ENCODE measurements around the gene PCDHGB4. TPM values are rescaled to one million over a fixed set of nuclear protein-coding genes. Genes with fewer than 3 reads are reported as not detected.

Gene PCDHGB4
- total and polyA plus RNA-seq, 2 of the 4 experiments (the other 2 are of a cell fraction): 10.0 to 17.6 TPM

DNA sequence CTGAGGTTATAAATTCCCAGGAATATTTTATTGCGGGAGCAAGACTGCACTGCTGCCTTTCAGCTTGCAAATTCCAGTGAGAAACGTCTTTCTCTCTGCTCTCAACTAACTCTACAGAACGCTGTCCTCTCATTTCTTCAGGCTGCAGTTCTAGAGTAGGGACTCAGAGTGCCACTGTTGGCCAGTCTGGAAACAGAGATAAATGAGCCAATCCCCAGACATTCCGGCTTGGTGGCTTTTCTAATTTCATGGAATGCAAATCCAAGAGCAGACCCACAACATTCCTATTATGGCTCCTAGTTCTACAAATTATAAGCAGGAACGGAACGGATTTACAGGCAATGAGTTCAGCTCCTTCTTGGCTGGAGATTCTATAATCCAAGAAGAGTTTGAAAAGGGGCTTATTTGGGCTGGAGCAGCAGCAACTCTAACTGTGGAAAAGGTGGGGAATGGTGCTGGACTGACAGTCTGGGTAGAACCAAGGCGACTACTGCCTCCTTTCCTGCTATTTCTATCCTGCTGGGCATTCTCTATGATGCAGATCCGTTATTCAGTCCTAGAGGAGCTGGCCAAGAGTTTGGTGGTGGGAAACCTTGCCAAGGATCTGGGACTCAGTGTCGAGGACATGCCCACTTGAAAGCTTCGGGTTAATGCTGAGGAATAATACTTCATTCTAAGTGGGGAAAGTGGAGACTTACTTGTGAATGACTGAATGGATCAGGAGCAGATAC, 52.1 kb downstream of the PCDHGB4 start:
- TF ChIP-seq, protein P1, sequence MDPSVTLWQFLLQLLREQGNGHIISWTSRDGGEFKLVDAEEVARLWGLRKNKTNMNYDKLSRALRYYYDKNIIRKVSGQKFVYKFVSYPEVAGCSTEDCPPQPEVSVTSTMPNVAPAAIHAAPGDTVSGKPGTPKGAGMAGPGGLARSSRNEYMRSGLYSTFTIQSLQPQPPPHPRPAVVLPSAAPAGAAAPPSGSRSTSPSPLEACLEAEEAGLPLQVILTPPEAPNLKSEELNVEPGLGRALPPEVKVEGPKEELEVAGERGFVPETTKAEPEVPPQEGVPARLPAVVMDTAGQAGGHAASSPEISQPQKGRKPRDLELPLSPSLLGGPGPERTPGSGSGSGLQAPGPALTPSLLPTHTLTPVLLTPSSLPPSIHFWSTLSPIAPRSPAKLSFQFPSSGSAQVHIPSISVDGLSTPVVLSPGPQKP (IDR thresholded peaks at IDR 0.05; ENCODE audit: borderline replicate concordance, low read depth, low read length): no peak
- TF ChIP-seq RAD21 (IDR thresholded peaks at IDR 0.05; ENCODE audit: low read length) (no peak), CEBPB (IDR thresholded peaks at IDR 0.05; ENCODE audit: low read depth, low read length) (no peak)
- BruUV-seq (replicated peaks): no TSS peak
- Histone ChIP-seq H3K79me1 (ENCODE audit: low read depth in 1 of 2, low read length in 2 of 2) (peaks cover 24 to 30% of the 10 kb centered on the region in 2 experiments), H4K5ac (ENCODE audit: low read depth, low read length) (no peak overlapping the region), H2AFZ (replicated peaks; ENCODE audit: low read length, poor library complexity) (no peak overlapping the region), H4K91ac (ENCODE audit: insufficient read depth, low read depth, low read length) (no peak overlapping the region), H3K9me3 (ENCODE audit: control insufficient read depth, insufficient read depth, low read length) (peaks cover 10% of the 10 kb centered on the region; the same call in 1 of the 2 replicates), H2BK5ac (ENCODE audit: low read depth, low read length, poor library complexity, severe bottlenecking) (no peak overlapping the region), H2AK9ac (replicated peaks; ENCODE audit: low read depth, low read length, poor library complexity) (no peak overlapping the region), H2BK15ac (ENCODE audit: low read depth, low read length) (no peak overlapping the region), H3K14ac (replicated peaks; ENCODE audit: low read depth, low read length) (no peak overlapping the region), H3K18ac (ENCODE audit: low read depth, low read length) (no peak overlapping the region), H3K4me3 (ENCODE audit: insufficient read depth, low read depth, low read length) (no peak overlapping the region), H3K9ac (ENCODE audit: low read depth, low read length) (no peak overlapping the region), H3K4me1 (ENCODE audit: control insufficient read depth, insufficient read depth, low read length) (peaks cover 2% of the 10 kb centered on the region; the same call in 1 of the 2 replicates), H2AK5ac (ENCODE audit: low read depth, low read length) (no peak overlapping the region), H3K9me1 (ENCODE audit: insufficient read depth, low read length) (no peaks in the 10 kb centered on the region), H3K23ac (ENCODE audit: low read depth, low read length) (no peak overlapping the region), H3K27ac (ENCODE audit: insufficient read depth, low read length) (no peak overlapping the region), H3K4me2 (ENCODE audit: low read depth, low read length) (no peak overlapping the region), H3K56ac (ENCODE audit: extremely low read depth, insufficient read depth, low read length) (no peak overlapping the region), H3K4ac (ENCODE audit: low read depth, low read length) (no peak overlapping the region), H4K20me1 (ENCODE audit: insufficient read depth, low read length) (no peaks in the 10 kb centered on the region), H3K27me3 (ENCODE audit: control insufficient read depth, insufficient read depth, low read length) (no peaks in the 10 kb centered on the region), H4K8ac (ENCODE audit: low read depth in 2 of 2, low read length in 2 of 2) (no peak overlapping the region), H3K36me3 (ENCODE audit: control insufficient read depth, insufficient read depth, low read length) (peaks cover 11% of the 10 kb centered on the region), H2BK20ac (ENCODE audit: low read depth, low read length) (no peak overlapping the region), H2BK120ac (ENCODE audit: low read depth, low read length) (no peak overlapping the region)
- dilution Hi-C loops (cut with HindIII; ENCODE audit: low sequenced_read_pairs, unreplicated experiment): no loop called here
- CTCF ChIA-PET: interaction anchor here (0.6 kb wide), 2 partner anchors 72 to 118 kb away, joined by 3 to 5 read pairs; no protein-coding TSS in a partner anchor
- 76% methylated on average over 3 of the region's 10 CpGs; no CpG with 5 or more reads in 1 of the 2 experiments for WGBS, 2 experiments (ENCODE audit: extremely low coverage in 2 of 2, insufficient read length in 1 of 2)
- POLR2A ChIA-PET (ENCODE audit: unreplicated experiment): no interaction called here
- DNase-seq: no peak
- intact Hi-C loops (cut with micrococcal nuclease): no loop called here
- ATAC-seq (ENCODE audit: low read depth): no peak
- in situ Hi-C loops (cut with MboI; ENCODE audit: low sequenced_read_pairs): no loop called here

Other genes starting within 250 kb of the PCDHGB4 start
Only the 30 nearest of the 37 such genes appear.
- under 0.01 and 0.18 TPM in 2 replicates for gene PCDHB9, start 200.5 kb upstream of the PCDHGB4 start, total RNA-seq (2012; rRNA removed)
- gene PCDHB9, start 200.5 kb upstream of the PCDHGB4 start, polyA plus RNA-seq (2012; rRNA removed): 0.10 and 0.24 TPM in 2 replicates
- under 0.01 and 0.18 TPM in 2 replicates for gene PCDHB10, start 195.3 kb upstream of the PCDHGB4 start, total RNA-seq (2012; rRNA removed)
- 0.19 and 0.22 TPM in 2 replicates for gene PCDHB10, start 195.3 kb upstream of the PCDHGB4 start, polyA plus RNA-seq (2012; rRNA removed)
- under 0.01 TPM in 2 replicates for gene PCDHB11, start 188.1 kb upstream of the PCDHGB4 start, total RNA-seq (2012; rRNA removed)
- 0.05 TPM in 1 of 2 replicates, not detected in the other for gene PCDHB11, start 188.1 kb upstream of the PCDHGB4 start, polyA plus RNA-seq (2012; rRNA removed)
- gene PCDHB12, start 179.0 kb upstream of the PCDHGB4 start, total RNA-seq (2012; rRNA removed): under 0.01 and 0.18 TPM in 2 replicates
- gene PCDHB12, start 179.0 kb upstream of the PCDHGB4 start, polyA plus RNA-seq (2012; rRNA removed): 0.09 and 0.13 TPM in 2 replicates
- 0.18 and 0.28 TPM in 2 replicates for gene PCDHB13, start 173.8 kb upstream of the PCDHGB4 start, total RNA-seq (2012; rRNA removed)
- 0.26 and 0.27 TPM in 2 replicates for gene PCDHB13, start 173.8 kb upstream of the PCDHGB4 start, polyA plus RNA-seq (2012; rRNA removed)
- gene PCDHB14, start 164.4 kb upstream of the PCDHGB4 start, total RNA-seq (2012; rRNA removed): 0.18 and 0.28 TPM in 2 replicates
- gene PCDHB14, start 164.4 kb upstream of the PCDHGB4 start, polyA plus RNA-seq (2012; rRNA removed): 0.36 and 0.39 TPM in 2 replicates
- 0.18 and 0.28 TPM in 2 replicates for gene PCDHB15, start 142.3 kb upstream of the PCDHGB4 start, total RNA-seq (2012; rRNA removed)
- 0.14 and 0.17 TPM in 2 replicates for gene PCDHB15, start 142.3 kb upstream of the PCDHGB4 start, polyA plus RNA-seq (2012; rRNA removed)
- 0.28 TPM in 1 of 2 replicates, not detected in the other for gene SLC25A2, start 83.6 kb upstream of the PCDHGB4 start, total RNA-seq (2012; rRNA removed)
- not detected in 2 replicates for gene SLC25A2, start 83.6 kb upstream of the PCDHGB4 start, polyA plus RNA-seq (2012; rRNA removed)
- gene TAF7, start 66.9 kb upstream of the PCDHGB4 start, total RNA-seq (2012; rRNA removed): 51.8 and 100 TPM in 2 replicates
- 38.4 and 45.7 TPM in 2 replicates for gene TAF7, start 66.9 kb upstream of the PCDHGB4 start, polyA plus RNA-seq (2012; rRNA removed)
- 0.83 and 0.90 TPM in 2 replicates for gene PCDHGA1, start 57.2 kb upstream of the PCDHGB4 start, total RNA-seq (2012; rRNA removed)
- 0.86 and 0.92 TPM in 2 replicates for gene PCDHGA1, start 57.2 kb upstream of the PCDHGB4 start, polyA plus RNA-seq (2012; rRNA removed)
- 3.3 and 3.4 TPM in 2 replicates for gene PCDHGA2, start 48.9 kb upstream of the PCDHGB4 start, total RNA-seq (2012; rRNA removed)
- gene PCDHGA2, start 48.9 kb upstream of the PCDHGB4 start, polyA plus RNA-seq (2012; rRNA removed): 3.6 and 4.0 TPM in 2 replicates
- 1.4 and 1.7 TPM in 2 replicates for gene PCDHGA3, start 43.9 kb upstream of the PCDHGB4 start, total RNA-seq (2012; rRNA removed)
- gene PCDHGA3, start 43.9 kb upstream of the PCDHGB4 start, polyA plus RNA-seq (2012; rRNA removed): 1.6 and 1.8 TPM in 2 replicates
- gene PCDHGB1, start 37.6 kb upstream of the PCDHGB4 start, total RNA-seq (2012; rRNA removed): 3.3 and 3.6 TPM in 2 replicates
- gene PCDHGB1, start 37.6 kb upstream of the PCDHGB4 start, polyA plus RNA-seq (2012; rRNA removed): 1.9 TPM in 2 replicates
- gene PCDHGA4, start 32.7 kb upstream of the PCDHGB4 start, total RNA-seq (2012; rRNA removed): 5.0 and 5.4 TPM in 2 replicates
- 3.0 and 3.5 TPM in 2 replicates for gene PCDHGA4, start 32.7 kb upstream of the PCDHGB4 start, polyA plus RNA-seq (2012; rRNA removed)
- gene PCDHGB2, start 27.7 kb upstream of the PCDHGB4 start, total RNA-seq (2012; rRNA removed): 2.8 and 3.0 TPM in 2 replicates
- 2.4 and 2.6 TPM in 2 replicates for gene PCDHGB2, start 27.7 kb upstream of the PCDHGB4 start, polyA plus RNA-seq (2012; rRNA removed)
- gene PCDHGA5, start 23.5 kb upstream of the PCDHGB4 start, total RNA-seq (2012; rRNA removed): 1.7 and 2.0 TPM in 2 replicates
- 1.3 and 1.4 TPM in 2 replicates for gene PCDHGA5, start 23.5 kb upstream of the PCDHGB4 start, polyA plus RNA-seq (2012; rRNA removed)
- 5.9 and 6.7 TPM in 2 replicates for gene PCDHGB3, start 17.5 kb upstream of the PCDHGB4 start, total RNA-seq (2012; rRNA removed)
- 3.3 and 3.4 TPM in 2 replicates for gene PCDHGB3, start 17.5 kb upstream of the PCDHGB4 start, polyA plus RNA-seq (2012; rRNA removed)
- 4.1 and 4.2 TPM in 2 replicates for gene PCDHGA6, start 13.8 kb upstream of the PCDHGB4 start, total RNA-seq (2012; rRNA removed)
- gene PCDHGA6, start 13.8 kb upstream of the PCDHGB4 start, polyA plus RNA-seq (2012; rRNA removed): 4.7 TPM in 2 replicates
- 3.3 and 3.4 TPM in 2 replicates for gene PCDHGA7, start 5.0 kb upstream of the PCDHGB4 start, total RNA-seq (2012; rRNA removed)
- gene PCDHGA7, start 5.0 kb upstream of the PCDHGB4 start, polyA plus RNA-seq (2012; rRNA removed): 3.1 and 3.2 TPM in 2 replicates
- gene PCDHGA8, start 4.9 kb downstream of the PCDHGB4 start, total RNA-seq (2012; rRNA removed): 2.0 and 2.2 TPM in 2 replicates
- gene PCDHGA8, start 4.9 kb downstream of the PCDHGB4 start, polyA plus RNA-seq (2012; rRNA removed): 0.87 and 0.89 TPM in 2 replicates
- gene PCDHGB5, start 10.2 kb downstream of the PCDHGB4 start, total RNA-seq (2012; rRNA removed): 17.2 and 17.5 TPM in 2 replicates
- 20.0 and 21.1 TPM in 2 replicates for gene PCDHGB5, start 10.2 kb downstream of the PCDHGB4 start, polyA plus RNA-seq (2012; rRNA removed)
- 3.9 and 4.5 TPM in 2 replicates for gene PCDHGA9, start 15.1 kb downstream of the PCDHGB4 start, total RNA-seq (2012; rRNA removed)
- 1.5 and 1.8 TPM in 2 replicates for gene PCDHGA9, start 15.1 kb downstream of the PCDHGB4 start, polyA plus RNA-seq (2012; rRNA removed)
- 2.2 and 2.8 TPM in 2 replicates for gene PCDHGB6, start 20.3 kb downstream of the PCDHGB4 start, total RNA-seq (2012; rRNA removed)
- 1.4 and 1.5 TPM in 2 replicates for gene PCDHGB6, start 20.3 kb downstream of the PCDHGB4 start, polyA plus RNA-seq (2012; rRNA removed)
- 6.6 and 6.9 TPM in 2 replicates for gene PCDHGA10, start 25.3 kb downstream of the PCDHGB4 start, total RNA-seq (2012; rRNA removed)
- gene PCDHGA10, start 25.3 kb downstream of the PCDHGB4 start, polyA plus RNA-seq (2012; rRNA removed): 3.4 TPM in 2 replicates
- 5.8 and 6.3 TPM in 2 replicates for gene PCDHGB7, start 30.0 kb downstream of the PCDHGB4 start, total RNA-seq (2012; rRNA removed)
- gene PCDHGB7, start 30.0 kb downstream of the PCDHGB4 start, polyA plus RNA-seq (2012; rRNA removed): 7.4 and 8.1 TPM in 2 replicates
- 5.4 and 5.8 TPM in 2 replicates for gene PCDHGA11, start 33.4 kb downstream of the PCDHGB4 start, total RNA-seq (2012; rRNA removed)
- gene PCDHGA11, start 33.4 kb downstream of the PCDHGB4 start, polyA plus RNA-seq (2012; rRNA removed): 6.9 and 7.5 TPM in 2 replicates
- gene PCDHGA12, start 42.8 kb downstream of the PCDHGB4 start, total RNA-seq (2012; rRNA removed): 8.8 and 9.7 TPM in 2 replicates
- gene PCDHGA12, start 42.8 kb downstream of the PCDHGB4 start, polyA plus RNA-seq (2012; rRNA removed): 7.9 and 9.2 TPM in 2 replicates
- gene PCDHGC3, start 88.3 kb downstream of the PCDHGB4 start, total RNA-seq (2012; rRNA removed): 21.1 and 21.9 TPM in 2 replicates
- gene PCDHGC3, start 88.3 kb downstream of the PCDHGB4 start, polyA plus RNA-seq (2012; rRNA removed): 58.9 and 72.1 TPM in 2 replicates
- gene PCDHGC4, start 97.3 kb downstream of the PCDHGB4 start, total RNA-seq (2012; rRNA removed): 1.1 and 1.6 TPM in 2 replicates
- gene PCDHGC4, start 97.3 kb downstream of the PCDHGB4 start, polyA plus RNA-seq (2012; rRNA removed): 0.60 and 0.65 TPM in 2 replicates
- 2.5 and 2.9 TPM in 2 replicates for gene PCDHGC5, start 101.4 kb downstream of the PCDHGB4 start, total RNA-seq (2012; rRNA removed)
- 3.8 TPM in 2 replicates for gene PCDHGC5, start 101.4 kb downstream of the PCDHGB4 start, polyA plus RNA-seq (2012; rRNA removed)